Stimulated activated CD4-positive, alpha-beta T cell treated with anti-CD3 and anti-CD28 coated beads, TNF-alpha, amount 100 ng/mL, for 48 hours (primary cell): ENCODE data around the gene GCA.

Experiments used
- DNase-seq, 3 donors: peaks; one replicate each; pipeline ENCODE4 v3.0.0-alpha.2; 2020; ENCODE audit warnings: low read depth in 3 of 3

Gene GCA, protein sequence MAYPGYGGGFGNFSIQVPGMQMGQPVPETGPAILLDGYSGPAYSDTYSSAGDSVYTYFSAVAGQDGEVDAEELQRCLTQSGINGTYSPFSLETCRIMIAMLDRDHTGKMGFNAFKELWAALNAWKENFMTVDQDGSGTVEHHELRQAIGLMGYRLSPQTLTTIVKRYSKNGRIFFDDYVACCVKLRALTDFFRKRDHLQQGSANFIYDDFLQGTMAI

GRCh38 chr2:162343824-162344616, at the start of gene GCA:
GCA (plus strand) TSS chr2:162344132; CDS start chr2:162344249, 117 bp downstream.
- peak; percentile 95 to 99 (median 96) for DNase-seq

DNA sequence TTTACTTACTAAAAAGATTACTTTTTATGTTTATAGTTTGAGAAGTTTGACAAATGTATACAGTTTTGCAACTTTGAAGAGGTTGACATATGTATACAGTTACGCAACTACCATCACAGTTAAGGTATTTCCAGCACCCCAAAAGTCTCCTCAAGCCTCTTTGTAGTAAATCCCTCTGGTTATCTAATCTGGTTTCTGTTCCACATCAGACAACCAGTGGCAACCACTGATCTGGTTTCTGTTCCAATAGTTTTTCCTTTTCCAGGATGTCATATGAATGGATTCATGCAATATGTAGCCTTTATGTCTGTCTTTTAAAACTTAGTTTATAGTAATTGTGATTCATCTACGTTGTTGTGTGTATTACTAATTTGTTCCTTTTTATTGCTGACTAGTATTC, 48.9 kb upstream of the GCA start:
- no peak for DNase-seq

- DNase-seq: peak in 2 of 3 donors; percentile 32 to 62
Observed at GRCh38 chr2:162297925-162298552, 45.9 kb upstream of the GCA start.

GRCh38 chr2:162298669-162299335, 45.1 kb upstream of the GCA start:
- no peak for DNase-seq

DNA sequence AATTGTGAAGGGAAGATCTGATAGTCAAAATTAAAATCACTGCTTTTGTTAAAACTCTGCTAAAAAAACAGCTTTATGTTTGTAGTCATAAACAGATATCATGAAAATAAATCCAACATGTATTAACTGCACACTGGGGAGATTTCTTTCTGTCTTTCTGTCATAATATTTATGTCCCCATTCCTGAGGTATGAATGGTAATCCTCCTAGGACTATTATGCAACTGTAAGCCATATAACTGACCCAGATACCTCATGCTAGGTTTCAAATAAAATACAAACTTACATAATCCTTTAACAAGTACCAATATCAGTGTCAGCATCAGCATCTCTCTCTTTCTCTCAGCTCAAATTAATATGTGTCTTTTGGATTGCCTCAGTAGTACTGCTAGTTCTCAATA, 43.7 kb upstream of the GCA start:
- DNase-seq: no peak

GRCh38 chr2:162301151-162301804, 42.7 kb upstream of the GCA start:
- peak in 2 of 3 donors; percentile 10 to 27 for DNase-seq

- DNase-seq: no peak
Observed at GRCh38 chr2:162301877-162302276, 42.1 kb upstream of the GCA start.

DNA sequence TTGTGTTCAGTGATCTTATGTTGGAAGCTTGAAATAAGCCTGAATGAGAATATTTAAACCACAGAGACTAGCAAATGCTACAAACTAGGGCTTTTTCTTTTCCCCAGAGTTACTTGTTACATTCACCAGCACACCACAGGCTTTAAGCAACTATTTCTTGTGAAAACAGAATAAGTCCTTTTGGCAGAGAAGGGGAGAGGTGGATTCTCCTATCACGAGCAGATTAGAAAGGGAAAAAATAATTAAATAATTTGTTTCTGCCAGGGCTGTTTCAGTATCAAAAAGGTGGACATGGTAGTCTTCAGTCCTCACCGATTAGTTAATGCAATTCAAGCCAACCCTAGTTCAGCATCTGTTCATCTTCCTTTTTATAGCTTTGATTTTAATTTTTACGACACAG, 38.0 kb upstream of the GCA start:
- no peak for DNase-seq

- DNase-seq: no peak
Observed at GRCh38 chr2:162308747-162309503, 35.0 kb upstream of the GCA start.

DNA sequence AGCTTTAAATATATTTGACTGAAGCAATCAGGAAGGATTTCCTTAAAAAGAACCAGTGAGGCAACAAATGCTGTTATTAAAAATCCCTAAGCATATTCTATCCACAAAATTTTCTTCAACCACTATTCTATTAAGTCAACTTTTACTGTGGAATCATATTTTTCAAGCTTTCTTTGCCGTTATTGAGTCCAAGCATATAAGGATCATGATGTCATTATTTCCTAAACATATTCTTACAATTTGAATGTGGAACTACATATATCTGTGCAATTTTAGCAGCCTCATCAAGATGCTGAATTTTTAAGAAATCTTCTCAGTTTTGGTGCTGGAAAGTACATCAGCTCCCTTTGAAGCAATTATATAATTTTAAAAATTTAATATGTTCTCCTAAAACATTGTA, 31.1 kb upstream of the GCA start:
- no peak for DNase-seq

DNA sequence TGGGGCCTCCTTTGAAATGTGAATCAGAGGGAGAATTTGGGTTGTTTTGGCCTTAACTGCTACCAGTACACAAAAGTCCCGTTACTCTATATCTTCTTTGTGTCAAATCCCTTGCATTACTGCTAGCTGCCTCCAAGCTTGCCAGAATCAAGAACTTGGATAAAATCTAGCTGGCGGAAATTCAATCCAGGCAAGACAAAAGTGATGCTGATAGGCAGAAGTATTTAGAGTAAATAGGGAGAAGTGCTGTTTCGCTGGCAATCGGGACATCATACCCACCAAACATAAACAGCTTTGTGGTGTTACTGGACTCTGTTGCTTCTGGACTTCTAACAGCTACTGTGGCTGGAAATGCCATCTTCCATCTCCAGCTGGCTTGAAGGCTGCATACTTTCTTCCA, 28.0 kb upstream of the GCA start:
- no peak for DNase-seq

DNA sequence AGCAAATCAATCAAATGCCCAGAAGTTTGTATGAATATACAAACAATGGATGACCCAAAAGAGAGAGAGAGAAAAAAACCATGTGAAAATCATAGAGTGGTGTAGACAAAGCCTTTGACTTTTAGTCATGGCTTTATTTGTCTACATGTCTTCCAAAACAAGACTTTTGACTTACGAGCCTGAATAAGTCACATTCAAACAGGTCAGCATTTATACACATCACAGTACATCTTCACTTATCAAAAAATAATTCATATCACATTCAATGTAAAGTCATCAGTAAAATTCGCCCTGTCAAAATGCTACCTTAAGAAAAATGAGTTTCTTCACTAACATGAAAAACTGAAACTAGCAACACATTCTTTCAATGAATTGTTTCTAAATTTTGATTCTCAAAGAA, 27.3 kb upstream of the GCA start:
- no peak for DNase-seq

DNA sequence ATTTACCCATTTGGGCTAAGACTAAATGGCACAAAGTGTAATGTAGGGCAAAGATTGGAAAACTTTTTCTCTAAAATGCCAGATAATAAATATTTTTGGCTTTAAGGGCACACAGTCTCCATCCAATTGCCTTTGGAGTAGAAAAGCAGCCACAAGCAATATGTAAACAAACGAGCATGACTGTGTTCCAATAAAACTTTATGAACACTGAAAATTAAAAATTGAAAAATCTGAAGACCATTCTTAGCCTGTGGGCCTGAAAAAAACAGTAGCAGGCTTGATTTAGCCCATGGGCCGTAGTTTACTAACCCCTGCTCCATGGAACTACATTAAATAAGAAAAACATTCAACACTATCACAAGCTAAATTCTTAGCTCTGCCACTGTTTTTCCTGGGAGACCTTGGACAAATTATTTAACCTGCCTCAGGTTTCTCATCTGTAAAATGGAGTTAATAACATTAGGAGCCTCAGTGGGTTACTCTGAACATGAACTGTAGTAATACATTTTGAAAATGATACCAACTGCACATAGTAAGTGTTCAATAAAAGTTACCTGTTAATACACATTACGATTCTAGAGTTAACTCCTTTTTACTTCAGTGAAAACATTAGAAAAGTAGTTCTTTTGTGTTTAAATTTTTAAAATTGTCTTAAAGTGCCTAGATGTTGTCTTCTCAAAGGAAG, 26.7 kb upstream of the GCA start:
- DNase-seq: no peak

GRCh38 chr2:162317861-162318327, 26.0 kb upstream of the GCA start:
- no peak for DNase-seq

GRCh38 chr2:162318328-162319180, 25.4 kb upstream of the GCA start, which contains the start of gene IFIH1:
IFIH1 (minus strand) TSS chr2:162318684; CDS start chr2:162318307, 377 bp downstream.
- DNase-seq: peak; percentile 55 to 67 (median 59)

DNA sequence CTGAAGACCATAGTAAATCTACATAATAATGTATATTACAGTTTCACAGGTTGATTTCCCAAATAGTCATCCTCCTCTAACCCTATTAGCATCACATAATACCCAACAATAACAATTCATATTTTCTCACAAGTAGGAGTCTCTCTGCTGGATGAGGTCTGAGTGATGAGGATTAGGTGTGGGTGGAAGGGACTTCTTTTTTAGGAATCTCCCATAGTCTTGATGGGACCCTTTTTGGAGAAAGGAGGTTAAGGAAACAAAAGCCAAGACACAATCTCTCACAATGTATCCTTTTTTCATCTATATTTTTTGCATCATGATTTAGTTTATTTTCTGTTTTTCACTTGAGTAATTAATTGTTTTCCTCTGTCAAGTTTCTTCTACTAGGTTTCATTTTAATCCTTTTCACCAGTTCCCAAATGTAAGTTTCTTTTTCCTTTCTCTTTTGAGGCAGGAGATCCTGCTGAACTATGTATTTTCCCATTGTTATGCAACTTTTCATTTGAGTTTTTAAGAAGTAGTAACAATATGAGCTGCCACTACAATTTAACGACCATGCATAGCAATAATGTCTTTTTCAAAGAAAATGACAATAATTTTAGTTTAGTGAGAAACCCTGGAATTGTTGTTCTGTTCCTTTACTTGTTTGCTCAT, 22.9 kb upstream of the GCA start:
- DNase-seq: no peak

GRCh38 chr2:162324953-162325352, 19.0 kb upstream of the GCA start:
- DNase-seq: no peak

GRCh38 chr2:162327134-162327769, 16.7 kb upstream of the GCA start:
- DNase-seq: no peak
